ENCODE results near the gene CRISP2. TPM values are rescaled to one million over a fixed set of nuclear protein-coding genes. Genes with fewer than 3 reads are reported as not detected.

The CRISP2 gene
- total and polyA plus RNA-seq, 2 donors (not counting 3 experiments of a cell fraction or from before 2014, with no cell fraction given) = not detected

GRCh38 chr6:49653438-49653837 lies 59.9 kb downstream of the CRISP2 start:
- no peaks in the 10 kb centered on the region for H3K36me3 ChIP-seq (ENCODE audit: control insufficient read depth in 2 of 2, extremely low read depth in 1 of 2, insufficient read depth in 2 of 2, low read length in 2 of 2)
- CTCF ChIA-PET = no interaction called here
- no peak overlapping the region for H3K4me3 ChIP-seq (replicated peaks in 1 of 3; ENCODE audit: insufficient read depth in 1 of 3, low read depth in 1 of 3, low read length in 3 of 3)
- H3K4me2 ChIP-seq (ENCODE audit: insufficient read depth, low read length) = no peak overlapping the region
- H3K9me1 ChIP-seq (replicated peaks; ENCODE audit: control insufficient read depth, extremely low read depth, insufficient read depth, low read length) = no peaks in the 10 kb centered on the region
- TF ChIP-seq POLR2AphosphoS5 (IDR thresholded peaks at IDR 0.05; ENCODE audit: insufficient read depth, low read depth, low read length) = no peak
- TF ChIP-seq POLR2A (IDR thresholded peaks at IDR 0.05; ENCODE audit: low read depth, low read length) = no peak
- TF ChIP-seq, protein P1, sequence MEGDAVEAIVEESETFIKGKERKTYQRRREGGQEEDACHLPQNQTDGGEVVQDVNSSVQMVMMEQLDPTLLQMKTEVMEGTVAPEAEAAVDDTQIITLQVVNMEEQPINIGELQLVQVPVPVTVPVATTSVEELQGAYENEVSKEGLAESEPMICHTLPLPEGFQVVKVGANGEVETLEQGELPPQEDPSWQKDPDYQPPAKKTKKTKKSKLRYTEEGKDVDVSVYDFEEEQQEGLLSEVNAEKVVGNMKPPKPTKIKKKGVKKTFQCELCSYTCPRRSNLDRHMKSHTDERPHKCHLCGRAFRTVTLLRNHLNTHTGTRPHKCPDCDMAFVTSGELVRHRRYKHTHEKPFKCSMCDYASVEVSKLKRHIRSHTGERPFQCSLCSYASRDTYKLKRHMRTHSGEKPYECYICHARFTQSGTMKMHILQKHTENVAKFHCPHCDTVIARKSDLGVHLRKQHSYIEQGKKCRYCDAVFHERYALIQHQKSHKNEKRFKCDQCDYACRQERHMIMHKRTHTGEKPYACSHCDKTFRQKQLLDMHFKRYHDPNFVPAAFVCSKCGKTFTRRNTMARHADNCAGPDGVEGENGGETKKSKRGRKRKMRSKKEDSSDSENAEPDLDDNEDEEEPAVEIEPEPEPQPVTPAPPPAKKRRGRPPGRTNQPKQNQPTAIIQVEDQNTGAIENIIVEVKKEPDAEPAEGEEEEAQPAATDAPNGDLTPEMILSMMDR (IDR thresholded peaks at IDR 0.05; ENCODE audit: extremely low read depth in 1 of 2, insufficient read depth in 1 of 2, low read depth in 1 of 2, low read length in 2 of 2) = no peak
- no peak for TF ChIP-seq FOS (IDR thresholded peaks at IDR 0.05; ENCODE audit: borderline replicate concordance, insufficient read depth, low read length)
- no peak for TF ChIP-seq GATA2 (IDR thresholded peaks at IDR 0.05; ENCODE audit: insufficient read depth, insufficient read length, low read depth, low read length)
- TF ChIP-seq JUN (IDR thresholded peaks at IDR 0.05; ENCODE audit: borderline replicate concordance, insufficient read depth, insufficient read length, low read depth) = no peak
- no peak for TF ChIP-seq MYC (IDR thresholded peaks at IDR 0.05; ENCODE audit: low read depth, low read length)
- no peak for TF ChIP-seq EZH2 (IDR thresholded peaks at IDR 0.05; ENCODE audit: borderline replicate concordance, low read depth, low read length, severe bottlenecking)
- no peaks in the 10 kb centered on the region for H3K79me2 ChIP-seq (ENCODE audit: control insufficient read depth, insufficient read depth, low read length)
- dilution Hi-C loops (cut with MboI; ENCODE audit: extremely low pct_ligation_motif_present, low sequenced_read_pairs) (no loop called here), intact Hi-C loops (cut with micrococcal nuclease) (no loop called here)
- no peak overlapping the region for H3K27ac ChIP-seq (ENCODE audit: insufficient read depth, low read depth, low read length)
- H4K20me1 ChIP-seq (replicated peaks; ENCODE audit: control insufficient read depth, extremely low read depth, insufficient read depth, low read length) = no peaks in the 10 kb centered on the region
- FAIRE-seq (no peak), DNase-seq (ENCODE audit: low read depth, low spot score) (no peak)
- POLR2A ChIA-PET = no interaction called here
- peaks cover 0 to 2% of the 10 kb centered on the region in 2 experiments for H3K27me3 ChIP-seq (ENCODE audit: control insufficient read depth in 2 of 2, insufficient read depth in 2 of 2, low read length in 2 of 2)
- H3K9me3 ChIP-seq (replicated peaks; ENCODE audit: control insufficient read depth, insufficient read depth, low read length) = no peaks in the 10 kb centered on the region
- H2AFZ ChIP-seq (ENCODE audit: low read depth, low read length) = no peak overlapping the region
- no TSS peak for BruUV-seq (replicated peaks)
- H3K9ac ChIP-seq (replicated peaks; ENCODE audit: extremely low read depth, insufficient read depth, low read length) = no peak overlapping the region
- no peaks in the 10 kb centered on the region for H3K4me1 ChIP-seq (ENCODE audit: control insufficient read depth, extremely low read depth, insufficient read depth, low read length)
